ENCODE results near the gene KIDINS220. TPM values are rescaled to one million over a fixed set of nuclear protein-coding genes. Genes with fewer than 3 reads are reported as not detected.

The KIDINS220 gene
- total RNA-seq, 1 donor from 2014 or later, result 109 TPM

DNA sequence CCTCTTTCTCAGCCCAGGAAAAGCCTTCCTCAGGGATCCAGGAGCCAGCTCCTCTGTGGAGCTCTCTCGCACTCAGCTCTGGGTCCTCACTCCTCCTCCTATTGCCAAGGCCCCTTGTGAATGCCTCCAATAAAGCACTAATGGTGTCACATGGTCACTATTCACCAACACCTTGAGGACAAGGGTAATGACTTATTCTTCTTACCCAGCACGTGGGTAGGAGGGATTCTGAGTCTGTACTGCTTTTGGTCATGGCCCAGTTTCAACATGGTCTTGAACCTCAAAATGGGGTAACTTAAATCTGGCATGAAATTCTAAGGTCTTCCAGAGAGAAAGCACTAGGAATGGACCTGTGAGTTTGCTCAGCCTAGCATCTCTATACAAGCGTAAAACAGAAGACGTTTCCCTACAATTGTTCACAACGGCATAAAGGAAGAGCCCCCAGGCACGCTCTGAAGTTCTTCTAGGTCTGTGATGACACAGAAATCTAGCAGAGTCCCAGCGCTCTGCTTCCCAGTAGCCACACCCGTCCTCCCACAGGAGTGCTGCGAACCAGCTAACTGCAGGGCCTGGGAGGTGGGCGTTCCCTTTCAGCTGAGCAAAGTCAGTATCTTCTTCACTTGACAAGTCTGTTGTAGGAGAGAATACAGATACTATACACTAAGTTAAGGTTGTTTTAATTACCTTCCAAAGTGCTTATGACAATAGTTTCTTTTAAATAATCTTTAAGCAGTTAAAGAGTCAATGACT lies 14.6 kb upstream of the KIDINS220 start:
- H3K4me3 Mint-ChIP-seq, result no peak overlapping the region
- H3K4me1 Mint-ChIP-seq, result peaks cover 25% of the 10 kb centered on the region
- no peak for DNase-seq (ENCODE audit: low spot score in 2 of 2, unreplicated experiment in 2 of 2)
- no peaks in the 10 kb centered on the region for H3K27me3 Mint-ChIP-seq (ENCODE audit: low read depth)
- no peaks in the 10 kb centered on the region for H3K9me3 Mint-ChIP-seq
- H3K36me3 Mint-ChIP-seq, result no peaks in the 10 kb centered on the region
- TF ChIP-seq, protein P1, sequence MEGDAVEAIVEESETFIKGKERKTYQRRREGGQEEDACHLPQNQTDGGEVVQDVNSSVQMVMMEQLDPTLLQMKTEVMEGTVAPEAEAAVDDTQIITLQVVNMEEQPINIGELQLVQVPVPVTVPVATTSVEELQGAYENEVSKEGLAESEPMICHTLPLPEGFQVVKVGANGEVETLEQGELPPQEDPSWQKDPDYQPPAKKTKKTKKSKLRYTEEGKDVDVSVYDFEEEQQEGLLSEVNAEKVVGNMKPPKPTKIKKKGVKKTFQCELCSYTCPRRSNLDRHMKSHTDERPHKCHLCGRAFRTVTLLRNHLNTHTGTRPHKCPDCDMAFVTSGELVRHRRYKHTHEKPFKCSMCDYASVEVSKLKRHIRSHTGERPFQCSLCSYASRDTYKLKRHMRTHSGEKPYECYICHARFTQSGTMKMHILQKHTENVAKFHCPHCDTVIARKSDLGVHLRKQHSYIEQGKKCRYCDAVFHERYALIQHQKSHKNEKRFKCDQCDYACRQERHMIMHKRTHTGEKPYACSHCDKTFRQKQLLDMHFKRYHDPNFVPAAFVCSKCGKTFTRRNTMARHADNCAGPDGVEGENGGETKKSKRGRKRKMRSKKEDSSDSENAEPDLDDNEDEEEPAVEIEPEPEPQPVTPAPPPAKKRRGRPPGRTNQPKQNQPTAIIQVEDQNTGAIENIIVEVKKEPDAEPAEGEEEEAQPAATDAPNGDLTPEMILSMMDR (IDR thresholded peaks at IDR 0.05; ENCODE audit: unreplicated experiment), result no peak
- H3K27ac Mint-ChIP-seq, result no peak overlapping the region

- TF ChIP-seq, protein P1 (IDR thresholded peaks at IDR 0.05; ENCODE audit: unreplicated experiment), result no peak
- H3K27ac Mint-ChIP-seq, result no peak overlapping the region
- H3K4me1 Mint-ChIP-seq, result peaks cover 19% of the 10 kb centered on the region
- H3K9me3 Mint-ChIP-seq, result no peaks in the 10 kb centered on the region
- H3K27me3 Mint-ChIP-seq (ENCODE audit: low read depth), result no peaks in the 10 kb centered on the region
- no peak overlapping the region for H3K4me3 Mint-ChIP-seq
- DNase-seq (ENCODE audit: low spot score in 2 of 2, unreplicated experiment in 2 of 2), result no peak
- H3K36me3 Mint-ChIP-seq, result no peaks in the 10 kb centered on the region
Observed at GRCh38 chr2:8850845-8851487, 13.6 kb upstream of the KIDINS220 start.

DNA sequence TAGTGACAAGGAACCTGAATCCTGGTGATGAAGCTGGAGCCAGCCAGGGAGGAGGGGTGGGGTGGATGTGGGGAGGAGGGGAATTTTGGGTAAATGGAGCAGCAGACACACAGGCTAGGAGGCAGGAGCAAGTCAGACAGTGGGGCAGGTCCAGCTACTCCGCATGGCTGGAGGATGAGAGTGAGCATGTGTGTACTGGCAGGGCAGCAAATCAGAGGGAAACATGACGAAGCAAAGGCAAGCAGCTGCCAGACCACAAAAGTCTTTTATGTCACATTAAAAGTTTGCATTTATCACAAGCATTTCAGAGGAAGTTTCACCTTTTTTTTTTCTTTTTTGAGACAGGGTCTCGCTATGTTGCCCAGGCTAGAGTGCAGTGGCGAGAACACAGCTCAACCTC lies 11.9 kb upstream of the KIDINS220 start:
- H3K27ac Mint-ChIP-seq, result no peak overlapping the region
- no peak for DNase-seq (ENCODE audit: low spot score in 2 of 2, unreplicated experiment in 2 of 2)
- H3K36me3 Mint-ChIP-seq, result no peaks in the 10 kb centered on the region
- no peak overlapping the region for H3K4me3 Mint-ChIP-seq
- H3K27me3 Mint-ChIP-seq (ENCODE audit: low read depth), result no peaks in the 10 kb centered on the region
- TF ChIP-seq, protein P1 (IDR thresholded peaks at IDR 0.05; ENCODE audit: unreplicated experiment), result no peak
- H3K9me3 Mint-ChIP-seq, result no peaks in the 10 kb centered on the region
- peaks cover 18% of the 10 kb centered on the region for H3K4me1 Mint-ChIP-seq

DNA sequence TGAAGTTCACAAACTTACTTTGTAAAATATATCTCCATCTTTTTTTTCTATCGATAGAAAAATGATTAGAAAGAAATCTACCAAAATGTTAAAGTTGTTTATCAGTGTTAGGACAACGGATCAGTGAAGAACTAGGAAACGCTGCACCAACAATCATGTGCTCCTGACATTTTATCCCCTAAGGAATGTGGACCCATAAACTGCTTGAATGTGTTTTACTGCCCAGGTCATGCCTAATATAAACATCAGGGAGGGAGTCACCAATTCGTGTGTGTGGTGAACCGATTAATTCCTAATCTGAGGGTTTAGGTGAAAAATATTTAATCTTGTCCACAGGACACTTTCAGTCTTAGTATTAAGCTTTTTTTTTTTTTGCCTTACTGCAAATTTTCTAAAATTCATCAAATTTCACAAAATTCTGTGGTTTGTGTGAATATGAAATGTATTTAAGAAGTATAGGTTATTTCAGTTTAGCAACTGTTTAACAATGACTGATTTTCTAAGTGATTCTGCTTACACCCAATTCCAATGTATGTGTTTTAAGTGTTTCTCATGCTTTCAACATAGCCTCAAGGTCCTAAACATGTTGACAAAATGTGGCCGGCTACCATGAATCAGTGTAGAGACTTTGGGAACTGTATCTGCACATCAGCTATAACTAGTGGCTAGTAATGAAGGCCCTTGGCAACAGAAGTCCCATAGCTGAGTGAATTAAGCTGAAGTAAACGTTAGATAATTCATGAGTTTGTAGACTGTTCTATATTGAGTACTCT lies 11.1 kb upstream of the KIDINS220 start:
- Mint-ChIP-seq H3K27me3 (ENCODE audit: low read depth) (no peaks in the 10 kb centered on the region), H3K9me3 (no peaks in the 10 kb centered on the region), H3K27ac (no peak overlapping the region), H3K4me1 (peaks cover 23% of the 10 kb centered on the region), H3K36me3 (no peaks in the 10 kb centered on the region), H3K4me3 (no peak overlapping the region)
- TF ChIP-seq, protein P1 (IDR thresholded peaks at IDR 0.05; ENCODE audit: unreplicated experiment), result no peak
- no peak for DNase-seq (ENCODE audit: low spot score in 2 of 2, unreplicated experiment in 2 of 2)

DNA sequence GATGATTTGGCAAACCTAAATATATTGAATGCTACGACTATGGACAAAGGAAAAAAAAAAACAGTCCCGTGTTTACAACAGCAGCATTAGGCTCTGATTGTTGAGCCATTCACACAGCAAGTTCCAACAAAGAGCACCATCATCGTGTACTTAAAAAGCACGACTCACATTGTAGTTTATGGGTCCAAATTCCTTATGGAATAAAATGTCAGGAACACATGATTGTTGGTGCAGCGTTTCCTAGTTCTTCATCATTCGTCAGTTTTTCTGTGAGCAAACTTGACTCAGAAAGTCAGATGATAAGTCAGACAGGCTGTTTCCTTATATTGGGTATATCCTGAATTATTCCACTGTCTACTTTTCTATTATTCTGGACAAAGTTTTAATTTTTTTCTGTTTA lies 10.0 kb upstream of the KIDINS220 start:
- no peak for DNase-seq (ENCODE audit: low spot score in 2 of 2, unreplicated experiment in 2 of 2)
- TF ChIP-seq, protein P1 (IDR thresholded peaks at IDR 0.05; ENCODE audit: unreplicated experiment), result no peak
- no peaks in the 10 kb centered on the region for H3K9me3 Mint-ChIP-seq
- no peaks in the 10 kb centered on the region for H3K27me3 Mint-ChIP-seq (ENCODE audit: low read depth)
- H3K4me1 Mint-ChIP-seq, result peaks cover 20% of the 10 kb centered on the region
- no peak overlapping the region for H3K27ac Mint-ChIP-seq
- H3K4me3 Mint-ChIP-seq, result no peak overlapping the region
- no peaks in the 10 kb centered on the region for H3K36me3 Mint-ChIP-seq
